H9 (cell line): ENCODE measurements around the gene COPS9. TPM values are rescaled to one million over a fixed set of nuclear protein-coding genes. Genes with fewer than 3 reads are reported as not detected.

ENCODE experiments used
- DNase-seq: peaks from one replicate; pipeline ENCODE4 v3.0.0-alpha.2; 2017
- H2AFZ ChIP-seq: one replicate; pipeline ENCODE4 v1.6.1; 2013; ENCODE audit warnings: mild to moderate bottlenecking, low read length, control low read depth, moderate library complexity
- H2AK5ac ChIP-seq: 2 replicates; pipeline ENCODE4 v1.6.1; 2013; ENCODE audit warnings: low read length, control low read depth, mixed read lengths; ENCODE audit not compliant: insufficient read length
- H2BK120ac ChIP-seq: one replicate; pipeline ENCODE4 v1.6.1; 2013; ENCODE audit warnings: low read depth, mild to moderate bottlenecking, low read length, control low read depth, inconsistent platforms; ENCODE audit not compliant: poor library complexity, severe bottlenecking
- H2BK12ac ChIP-seq: 2 replicates; pipeline ENCODE4 v1.6.1; 2013; ENCODE audit warnings: low read length, control low read depth, mixed read lengths, low read depth; ENCODE audit not compliant: insufficient read length
- H2BK15ac ChIP-seq: 2 replicates; pipeline ENCODE4 v1.6.1; 2013; ENCODE audit warnings: low read depth, low read length, control low read depth
- H2BK20ac ChIP-seq: one replicate; pipeline ENCODE4 v1.6.1; 2013; ENCODE audit warnings: low read depth, mild to moderate bottlenecking, low read length, control low read depth, inconsistent platforms; ENCODE audit not compliant: poor library complexity, severe bottlenecking
- H2BK5ac ChIP-seq: 2 replicates; pipeline ENCODE4 v1.6.1; 2013; ENCODE audit warnings: low read length, control low read depth, mixed read lengths; ENCODE audit not compliant: insufficient read length
- H3K14ac ChIP-seq: 2 replicates; pipeline ENCODE4 v1.6.1; 2013; ENCODE audit warnings: low read length, control low read depth; ENCODE audit not compliant: insufficient read depth
- H3K18ac ChIP-seq: 2 replicates; pipeline ENCODE4 v1.6.1; 2013; ENCODE audit warnings: low read depth, mild to moderate bottlenecking, mixed read lengths, low read length, control low read depth; ENCODE audit not compliant: insufficient read length
- H3K23ac ChIP-seq: 2 replicates; pipeline ENCODE4 v1.6.1; 2013; ENCODE audit warnings: low read length, control low read depth, mixed read lengths, low read depth; ENCODE audit not compliant: insufficient read length
- H3K23me2 ChIP-seq: 2 replicates; pipeline ENCODE4 v1.6.1; 2013; ENCODE audit warnings: low read depth, mild to moderate bottlenecking, mixed read lengths, low read length, control low read depth; ENCODE audit not compliant: insufficient read length, poor library complexity, severe bottlenecking
- H3K27ac ChIP-seq: 2 replicates; pipeline ENCODE4 v1.5.1; 2013; ENCODE audit warnings: low read length, control low read depth, mixed read lengths, low read depth; ENCODE audit not compliant: insufficient read length
- H3K27me3 ChIP-seq: 2 replicates; pipeline ENCODE4 v1.6.1; 2013; ENCODE audit warnings: low read length, control low read depth, inconsistent platforms; ENCODE audit not compliant: insufficient read depth
- H3K4ac ChIP-seq: 2 replicates; pipeline ENCODE4 v1.6.1; 2013; ENCODE audit warnings: low read depth, mild to moderate bottlenecking, control low read depth, inconsistent platforms, low read length, moderate library complexity
- H3K4me1 ChIP-seq: 2 replicates; pipeline ENCODE4 v1.6.1; 2013; ENCODE audit warnings: low read length, control low read depth, inconsistent platforms; ENCODE audit not compliant: insufficient read depth
- H3K4me2 ChIP-seq: 2 replicates; pipeline ENCODE4 v1.6.1; 2013; ENCODE audit warnings: low read length, control low read depth, mixed read lengths; ENCODE audit not compliant: insufficient read length, insufficient read depth
- H3K56ac ChIP-seq: 2 replicates; pipeline ENCODE4 v1.6.1; 2013; ENCODE audit warnings: low read depth, mild to moderate bottlenecking, mixed read lengths, low read length, control low read depth; ENCODE audit not compliant: insufficient read length
- H3K79me1 ChIP-seq: 2 replicates; pipeline ENCODE4 v1.6.1; 2013; ENCODE audit warnings: low read depth, mild to moderate bottlenecking, moderate library complexity, low read length, control low read depth, inconsistent platforms; ENCODE audit not compliant: insufficient read depth, poor library complexity, severe bottlenecking
- H3K79me2 ChIP-seq: 2 replicates; pipeline ENCODE4 v1.6.1; 2013; ENCODE audit warnings: low read length, control low read depth, inconsistent platforms; ENCODE audit not compliant: insufficient read depth
- H3K9ac ChIP-seq: 2 replicates; pipeline ENCODE4 v1.6.1; 2013; ENCODE audit warnings: low read length, control low read depth, mixed read lengths; ENCODE audit not compliant: insufficient read length; ENCODE audit errors: extremely low read depth
- H3K9me3 ChIP-seq: one replicate; pipeline ENCODE4 v1.6.1; 2013; ENCODE audit warnings: low read depth, low read length, inconsistent platforms; ENCODE audit not compliant: control insufficient read depth
- H3T11ph ChIP-seq: one replicate; pipeline ENCODE4 v1.6.1; 2013; ENCODE audit warnings: mild to moderate bottlenecking, low read length, control low read depth, inconsistent platforms
- H4K20me1 ChIP-seq: one replicate; pipeline ENCODE4 v1.6.1; 2013; ENCODE audit not compliant: control insufficient read depth, insufficient read length, insufficient read depth
- H4K5ac ChIP-seq: 2 replicates; pipeline ENCODE4 v1.6.1; 2013; ENCODE audit warnings: low read depth, mild to moderate bottlenecking, mixed read lengths, low read length, control low read depth; ENCODE audit not compliant: insufficient read length
- H4K8ac ChIP-seq: replicated peaks from 2 replicates; pipeline ENCODE4 v1.6.1; 2013; ENCODE audit warnings: low read length, control low read depth, mixed read lengths, low read depth; ENCODE audit not compliant: insufficient read length
- H4K91ac ChIP-seq: 2 replicates; pipeline ENCODE4 v1.6.1; 2013; ENCODE audit warnings: low read depth, mild to moderate bottlenecking, moderate library complexity, mixed read lengths, low read length, control low read depth; ENCODE audit not compliant: insufficient read length
- H3K27ac Mint-ChIP-seq, 3 experiments: 2 replicates in 2 of 3; 3 replicates in 1 of 3; pipeline ENCODE4 v1.8.0; 2020 to 2021; ENCODE audit warnings: mixed read lengths in 3 of 3, mild to moderate bottlenecking in 1 of 3, moderate library complexity in 1 of 3
- H3K27me3 Mint-ChIP-seq: 2 replicates; pipeline ENCODE4 v1.8.0; 2021; ENCODE audit warnings: low read depth, mild to moderate bottlenecking, moderate library complexity, mixed read lengths
- H3K36me3 Mint-ChIP-seq, 3 experiments: 2 replicates in 2 of 3; 3 replicates in 1 of 3; pipeline ENCODE4 v1.8.0; 2020 to 2021; ENCODE audit warnings: low read depth in 3 of 3, mixed read lengths in 3 of 3; ENCODE audit not compliant: insufficient read depth in 1 of 3
- H3K4me1 Mint-ChIP-seq, 2 experiments: 2 replicates each; pipeline ENCODE4 v1.8.0; 2020; ENCODE audit warnings: mixed read lengths in 2 of 2
- H3K4me3 Mint-ChIP-seq, 2 experiments: 2 replicates in 1 of 2; 3 replicates in 1 of 2; pipeline ENCODE4 v1.8.0; 2020 to 2021; ENCODE audit warnings: mild to moderate bottlenecking in 2 of 2, mixed read lengths in 2 of 2, moderate library complexity in 1 of 2
- H3K9me3 Mint-ChIP-seq, 2 experiments: 2 replicates in 1 of 2; 3 replicates in 1 of 2; pipeline ENCODE4 v1.8.0; 2020; ENCODE audit warnings: mild to moderate bottlenecking in 2 of 2, mixed read lengths in 2 of 2, moderate library complexity in 1 of 2
- WGBS: extraction: QIAGEN DNeasy Blood & Tissue Kit; methylation state at CpG from one replicate; pipeline ENCODE4 v1.1.7; 2013; ENCODE audit warnings: missing lambda C conversion rate, low lambda C conversion rate, mixed read lengths; ENCODE audit not compliant: insufficient read length; ENCODE audit errors: extremely low coverage; 5-methylcytosine and 5-hydroxymethylcytosine counted together
- total RNA-seq: library from RNA; stranded (reverse); gene quantifications from 2 replicates; pipeline ENCODE4 v1.2.1, GENCODE V29; 2021
- TF ChIP-seq, protein P1 (sequence below): fragments of 200-600 bp; sonication (generic); conservative IDR thresholded peaks from 3 replicates; pipeline ENCODE4 v1.8.0; 2021; ENCODE audit warnings: antibody characterized with exemption, mild to moderate bottlenecking

COPS9 gene
- total RNA-seq, 1 experiment from 2014 or later, result 142 TPM

- no peak overlapping the region for H3K4me2 ChIP-seq
- H3T11ph ChIP-seq, result no peak overlapping the region
- H3K4me1 ChIP-seq, result no peaks in the 10 kb centered on the region
- H3K4me1 Mint-ChIP-seq, result no peaks in the 10 kb centered on the region
- H2AK5ac ChIP-seq, result no peak overlapping the region
- peaks cover 0 to 11% (median 8%) of the 10 kb centered on the region in 3 experiments; a peak in 4 of 7 replicates for H3K36me3 Mint-ChIP-seq
- no peaks in the 10 kb centered on the region for H3K9me3 ChIP-seq
- no peak overlapping the region for H3K9ac ChIP-seq
- no peak overlapping the region for H3K23ac ChIP-seq
- H2AFZ ChIP-seq, result no peak overlapping the region
- H2BK15ac ChIP-seq, result no peak overlapping the region
- WGBS, result no CpG with 5 or more reads among the region's 11 CpGs
- H4K8ac ChIP-seq, result no peak overlapping the region
- DNase-seq, result peak; percentile 15
- no peaks in the 10 kb centered on the region for H3K23me2 ChIP-seq
- no peak overlapping the region for H4K91ac ChIP-seq
- H2BK20ac ChIP-seq, result no peak overlapping the region
- H3K79me2 ChIP-seq, result no peaks in the 10 kb centered on the region
- no peak overlapping the region for H4K5ac ChIP-seq
- no peak overlapping the region for H3K14ac ChIP-seq
- no peak overlapping the region for H3K4me3 Mint-ChIP-seq
- no peak overlapping the region for H2BK120ac ChIP-seq
- H3K27ac ChIP-seq, result no peak overlapping the region
- peaks cover 3% of the 10 kb centered on the region for H3K27me3 Mint-ChIP-seq
- H4K20me1 ChIP-seq, result no peaks in the 10 kb centered on the region
- H2BK12ac ChIP-seq, result no peak overlapping the region
- H3K79me1 ChIP-seq, result no peaks in the 10 kb centered on the region
- no peaks in the 10 kb centered on the region for H3K27me3 ChIP-seq
- H3K4ac ChIP-seq, result no peak overlapping the region
- TF ChIP-seq, protein P1, sequence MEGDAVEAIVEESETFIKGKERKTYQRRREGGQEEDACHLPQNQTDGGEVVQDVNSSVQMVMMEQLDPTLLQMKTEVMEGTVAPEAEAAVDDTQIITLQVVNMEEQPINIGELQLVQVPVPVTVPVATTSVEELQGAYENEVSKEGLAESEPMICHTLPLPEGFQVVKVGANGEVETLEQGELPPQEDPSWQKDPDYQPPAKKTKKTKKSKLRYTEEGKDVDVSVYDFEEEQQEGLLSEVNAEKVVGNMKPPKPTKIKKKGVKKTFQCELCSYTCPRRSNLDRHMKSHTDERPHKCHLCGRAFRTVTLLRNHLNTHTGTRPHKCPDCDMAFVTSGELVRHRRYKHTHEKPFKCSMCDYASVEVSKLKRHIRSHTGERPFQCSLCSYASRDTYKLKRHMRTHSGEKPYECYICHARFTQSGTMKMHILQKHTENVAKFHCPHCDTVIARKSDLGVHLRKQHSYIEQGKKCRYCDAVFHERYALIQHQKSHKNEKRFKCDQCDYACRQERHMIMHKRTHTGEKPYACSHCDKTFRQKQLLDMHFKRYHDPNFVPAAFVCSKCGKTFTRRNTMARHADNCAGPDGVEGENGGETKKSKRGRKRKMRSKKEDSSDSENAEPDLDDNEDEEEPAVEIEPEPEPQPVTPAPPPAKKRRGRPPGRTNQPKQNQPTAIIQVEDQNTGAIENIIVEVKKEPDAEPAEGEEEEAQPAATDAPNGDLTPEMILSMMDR, result no peak
- no peak overlapping the region for H3K27ac Mint-ChIP-seq
- peaks cover 0 to 9% of the 10 kb centered on the region in 2 experiments; a peak in 2 of 5 replicates for H3K9me3 Mint-ChIP-seq
- H2BK5ac ChIP-seq, result no peak overlapping the region
- H3K18ac ChIP-seq, result no peak overlapping the region
- H3K56ac ChIP-seq, result no peak overlapping the region
Observed at GRCh38 chr2:240121675-240122074, 14.4 kb downstream of the COPS9 start.
